WI38 (cell line): ENCODE results near the gene XPNPEP2.

Source experiments
- H3K4me3 ChIP-seq: 2 replicates; pipeline ENCODE4 v1.5.1; 2011; ENCODE audit warnings: low read depth, mild to moderate bottlenecking, control low read depth, low read length
- TF ChIP-seq, protein P1 (sequence below): IDR thresholded peaks from 2 replicates; pipeline ENCODE4 v1.5.1; 2012; ENCODE audit warnings: low read depth, mild to moderate bottlenecking, control low read depth, low read length

Gene XPNPEP2

DNA sequence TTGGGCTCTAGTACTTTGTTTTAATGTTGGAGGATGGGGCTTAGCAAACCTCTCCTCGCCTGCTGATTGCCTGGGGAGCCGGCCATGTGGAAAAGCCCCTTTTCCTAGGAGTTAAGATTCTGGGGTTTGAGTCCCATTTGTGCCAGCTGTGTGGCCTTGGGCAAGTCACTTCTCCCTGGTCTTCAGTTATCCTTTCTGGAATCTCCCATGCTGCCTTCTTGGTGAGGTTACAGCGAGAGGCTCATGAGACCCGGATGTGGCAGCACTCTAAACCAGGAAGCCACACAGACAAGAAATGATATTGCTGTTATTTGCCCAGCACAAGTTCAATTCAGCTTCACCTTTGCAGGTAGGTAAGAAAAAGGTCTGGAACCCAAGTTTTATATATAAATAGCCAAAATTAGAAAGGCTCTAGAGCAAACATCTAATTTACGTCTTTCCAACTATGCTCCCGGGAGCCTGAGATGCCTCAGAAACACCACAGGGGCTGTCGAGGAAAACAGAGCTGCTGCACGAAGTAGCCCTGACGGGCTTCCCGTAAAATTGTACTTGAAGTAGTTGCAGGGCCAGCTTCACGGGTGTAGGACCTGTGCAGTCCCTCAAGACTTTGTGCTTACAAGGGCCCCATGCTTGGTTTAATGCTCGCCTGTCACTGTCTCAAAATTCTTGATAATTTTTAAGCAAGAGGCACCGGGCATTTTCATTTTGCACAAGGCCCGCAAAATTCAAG, 32.7 kb downstream of the XPNPEP2 start:
- TF ChIP-seq, protein P1, sequence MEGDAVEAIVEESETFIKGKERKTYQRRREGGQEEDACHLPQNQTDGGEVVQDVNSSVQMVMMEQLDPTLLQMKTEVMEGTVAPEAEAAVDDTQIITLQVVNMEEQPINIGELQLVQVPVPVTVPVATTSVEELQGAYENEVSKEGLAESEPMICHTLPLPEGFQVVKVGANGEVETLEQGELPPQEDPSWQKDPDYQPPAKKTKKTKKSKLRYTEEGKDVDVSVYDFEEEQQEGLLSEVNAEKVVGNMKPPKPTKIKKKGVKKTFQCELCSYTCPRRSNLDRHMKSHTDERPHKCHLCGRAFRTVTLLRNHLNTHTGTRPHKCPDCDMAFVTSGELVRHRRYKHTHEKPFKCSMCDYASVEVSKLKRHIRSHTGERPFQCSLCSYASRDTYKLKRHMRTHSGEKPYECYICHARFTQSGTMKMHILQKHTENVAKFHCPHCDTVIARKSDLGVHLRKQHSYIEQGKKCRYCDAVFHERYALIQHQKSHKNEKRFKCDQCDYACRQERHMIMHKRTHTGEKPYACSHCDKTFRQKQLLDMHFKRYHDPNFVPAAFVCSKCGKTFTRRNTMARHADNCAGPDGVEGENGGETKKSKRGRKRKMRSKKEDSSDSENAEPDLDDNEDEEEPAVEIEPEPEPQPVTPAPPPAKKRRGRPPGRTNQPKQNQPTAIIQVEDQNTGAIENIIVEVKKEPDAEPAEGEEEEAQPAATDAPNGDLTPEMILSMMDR, result no peak
- H3K4me3 ChIP-seq, result no peak overlapping the region

- TF ChIP-seq, protein P1, result no peak
- no peak overlapping the region for H3K4me3 ChIP-seq
These were observed 34.1 kb downstream of the XPNPEP2 start for GRCh38 chrX:129772796-129773431.

- H3K4me3 ChIP-seq, result no peak overlapping the region
- TF ChIP-seq, protein P1, result no peak
These were observed 35.1 kb downstream of the XPNPEP2 start for GRCh38 chrX:129773649-129774458.

GRCh38 chrX:129777218-129778030, 38.6 kb downstream of the XPNPEP2 start:
- no peak overlapping the region for H3K4me3 ChIP-seq
- TF ChIP-seq, protein P1, result no peak

- TF ChIP-seq, protein P1, result no peak
- no peak overlapping the region for H3K4me3 ChIP-seq
These were observed 40.4 kb downstream of the XPNPEP2 start for GRCh38 chrX:129779086-129779672.

DNA sequence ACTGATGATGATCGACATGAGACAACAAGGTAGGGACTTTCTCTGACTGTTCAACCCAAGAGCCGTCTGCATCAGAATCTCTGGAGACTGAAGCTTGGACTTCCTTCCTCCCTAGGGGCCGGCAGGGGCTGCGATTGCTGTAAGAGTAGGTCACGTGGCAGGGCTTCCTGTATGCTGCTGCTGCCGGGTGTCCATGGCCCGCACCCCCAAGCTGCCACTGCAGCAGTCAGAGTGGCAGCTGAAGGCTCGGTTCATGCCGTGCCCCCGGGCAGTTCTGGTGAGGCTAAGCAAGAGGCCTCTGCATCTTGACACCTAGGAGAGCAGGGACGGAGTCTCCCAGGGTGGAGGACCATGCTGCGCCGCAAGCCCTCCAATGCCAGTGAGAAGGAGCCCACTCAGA, 41.0 kb downstream of the XPNPEP2 start, which contains the start of gene SASH3:
Gene SASH3, plus strand, starts transcription at position 203 of the 400 bp plus-strand sequence. Its CDS starts 149 bp downstream, at position 352.
- TF ChIP-seq, protein P1, result no peak
- H3K4me3 ChIP-seq, result no peak within 1 kb of the TSS
